HG03520 (cell line): ENCODE data around the gene IKBKG.
"Not testable (repeated sequence)": the region's sequence is repeated elsewhere in the genome, so short reads cannot be mapped to it uniquely, and the experiment has no call there.

Experiments
- ATAC-seq: cut with Tn5 transposase; IDR thresholded peaks from one replicate; pipeline ENCODE4 v1.9.1; 2021; ENCODE audit warnings: mild to moderate bottlenecking, moderate library complexity; ENCODE audit not compliant: unreplicated experiment

The IKBKG gene

DNA sequence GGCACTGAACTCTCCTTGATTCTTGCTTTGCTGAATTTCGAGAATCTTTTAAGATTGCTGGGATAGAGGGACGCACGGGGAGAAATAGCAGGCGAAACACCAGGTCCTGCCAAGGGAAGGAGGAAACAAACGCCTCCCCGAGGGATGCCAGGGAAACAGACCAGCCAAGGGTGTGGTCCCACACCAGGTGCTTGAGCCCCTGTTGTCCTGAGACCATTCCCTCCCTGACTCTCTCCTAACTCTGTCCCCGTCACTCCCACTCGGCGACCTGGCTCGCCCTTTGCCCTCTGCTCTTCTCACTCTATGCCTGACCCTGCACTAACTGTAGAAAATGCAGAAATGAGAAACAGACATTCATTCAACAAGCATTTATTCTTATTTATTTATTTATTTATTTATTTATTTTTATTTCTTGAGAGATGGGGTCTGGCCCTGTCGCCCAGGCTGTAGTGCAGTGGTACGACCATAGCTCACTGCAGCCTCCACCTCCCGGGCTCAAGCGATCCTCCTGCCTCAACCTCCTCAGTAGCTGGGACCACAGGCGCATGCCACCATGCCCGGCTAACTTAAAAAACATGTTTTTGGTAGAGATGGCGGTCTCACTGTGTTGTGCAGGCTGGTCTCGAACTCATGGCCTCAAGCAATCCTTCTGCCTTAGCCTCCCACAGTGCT is 55.5 kb downstream of the IKBKG start:
- ATAC-seq, result no peak

DNA sequence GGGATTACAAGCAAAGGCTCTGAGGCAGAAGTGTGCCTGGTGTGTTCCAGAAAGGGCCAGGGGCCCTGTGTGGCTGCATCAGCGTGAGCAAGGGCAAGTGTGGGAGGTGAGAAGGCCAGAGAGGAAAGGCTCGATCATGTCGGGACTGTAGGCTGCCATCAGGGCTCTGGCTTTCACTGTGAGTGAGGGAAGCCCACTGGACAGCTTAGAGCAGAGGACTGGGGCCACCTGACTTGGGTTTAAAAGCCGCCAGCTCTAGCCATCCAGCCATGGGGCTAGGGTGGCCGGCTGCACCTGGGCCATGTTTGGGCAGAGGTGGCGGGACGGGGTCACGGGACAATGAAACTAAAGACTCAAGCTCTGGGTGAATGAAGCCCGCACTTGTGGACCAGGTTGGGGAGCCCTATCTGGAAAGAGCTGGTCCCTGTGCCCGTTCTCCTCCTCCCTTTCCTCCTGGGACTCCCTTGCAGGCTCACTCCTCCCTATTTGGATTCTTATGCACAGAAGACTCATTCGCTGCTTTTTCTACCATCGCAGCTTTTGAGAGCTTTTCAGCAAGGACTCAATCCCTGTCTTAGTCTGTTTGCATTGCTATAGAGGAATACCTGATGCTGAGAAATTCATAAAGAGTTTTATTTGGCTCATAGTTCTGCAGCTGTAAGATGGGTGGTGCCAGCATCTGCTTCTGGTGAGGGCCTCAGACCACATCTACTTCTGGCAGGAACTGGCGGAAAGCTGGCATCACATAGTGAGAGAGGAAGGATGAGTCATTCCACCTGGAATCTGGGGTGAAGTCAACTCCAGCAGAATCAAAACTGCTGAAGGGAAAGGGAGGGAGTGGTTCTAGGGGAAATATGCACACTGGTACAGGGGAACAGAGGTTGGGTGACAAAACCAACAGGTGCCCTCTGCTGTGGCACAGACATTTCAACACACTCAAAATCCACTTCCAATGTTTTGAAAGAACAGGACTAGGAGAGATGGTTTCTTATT is 56.3 kb downstream of the IKBKG start:
- no peak for ATAC-seq

DNA sequence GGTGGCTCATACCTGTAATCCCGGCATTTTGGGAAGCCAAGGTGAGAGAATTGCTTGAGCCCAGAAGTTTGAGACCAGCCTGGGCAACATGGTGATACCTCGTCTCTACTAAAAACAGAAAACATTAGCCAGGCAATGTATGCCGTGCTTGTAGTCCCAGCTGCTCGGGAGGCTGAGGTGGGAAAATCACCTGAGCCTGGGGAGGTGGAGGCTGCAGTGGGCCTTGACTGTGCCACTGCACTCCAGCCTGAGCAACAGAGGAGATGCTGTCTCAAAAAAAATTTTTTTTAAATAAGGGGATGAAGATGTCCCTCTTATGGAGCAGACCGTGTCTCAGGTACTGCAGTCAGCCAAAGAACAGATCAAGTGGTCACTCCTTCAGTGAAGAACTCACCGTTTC is 58.1 kb downstream of the IKBKG start:
- ATAC-seq, result no peak

DNA sequence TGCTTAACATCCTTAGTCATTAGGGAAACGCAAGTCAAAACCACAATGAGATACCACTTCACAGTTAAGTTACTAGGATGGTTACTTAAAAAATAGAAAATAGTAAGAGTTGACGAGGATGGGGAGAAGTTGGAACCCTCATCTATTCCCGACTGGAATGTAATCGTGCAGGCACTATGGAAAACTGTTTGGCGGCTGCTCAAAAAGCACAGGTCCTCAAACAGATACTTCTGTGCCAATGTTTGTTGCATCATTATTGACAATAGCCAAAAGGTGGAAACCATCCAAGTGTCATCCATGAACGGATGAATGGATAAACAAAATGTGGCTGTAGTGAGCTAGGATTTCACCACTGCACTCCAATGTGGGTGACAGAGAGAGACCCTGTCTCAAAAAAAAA is 60.0 kb downstream of the IKBKG start:
- ATAC-seq, result no peak

DNA sequence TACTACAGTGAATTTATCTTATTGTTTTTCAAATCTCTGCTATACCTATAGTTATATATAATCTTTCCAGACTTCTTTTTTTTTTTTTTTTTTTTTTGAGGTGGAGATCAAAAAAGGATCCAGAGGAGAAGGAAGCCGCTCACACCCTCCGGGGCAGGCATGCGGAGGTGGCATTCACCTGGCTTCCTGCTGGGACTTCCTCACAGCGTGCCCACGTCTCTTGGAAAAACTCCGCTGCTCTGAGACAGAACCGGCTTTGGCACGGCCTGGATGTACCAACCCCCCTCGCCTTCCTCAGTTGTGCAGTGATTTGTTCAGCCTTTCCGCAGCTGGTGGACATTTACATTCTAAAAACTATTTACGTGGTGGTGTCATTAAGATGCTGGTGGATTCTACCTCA is 60.6 kb downstream of the IKBKG start:
- not testable (repeated sequence) for ATAC-seq

DNA sequence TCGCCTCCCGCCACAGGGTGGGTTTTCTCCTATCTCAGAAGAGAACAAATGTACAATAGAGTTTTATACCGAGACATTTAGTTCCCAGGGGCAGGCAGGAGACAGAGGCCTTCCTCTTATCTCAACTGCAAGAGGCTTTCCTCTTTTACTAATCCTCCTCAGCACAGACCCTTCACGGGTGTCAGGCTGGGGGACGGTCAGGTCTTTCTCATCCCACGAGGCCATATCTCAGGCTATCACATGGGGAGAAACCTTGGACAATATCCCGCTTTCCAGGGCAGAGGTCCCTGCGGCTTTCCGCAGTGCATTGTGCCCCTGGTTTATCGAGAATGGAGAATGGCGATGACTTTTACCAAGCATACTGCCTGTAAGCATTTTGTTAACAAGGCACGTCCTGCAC is 61.4 kb downstream of the IKBKG start:
- not testable (repeated sequence) for ATAC-seq

DNA sequence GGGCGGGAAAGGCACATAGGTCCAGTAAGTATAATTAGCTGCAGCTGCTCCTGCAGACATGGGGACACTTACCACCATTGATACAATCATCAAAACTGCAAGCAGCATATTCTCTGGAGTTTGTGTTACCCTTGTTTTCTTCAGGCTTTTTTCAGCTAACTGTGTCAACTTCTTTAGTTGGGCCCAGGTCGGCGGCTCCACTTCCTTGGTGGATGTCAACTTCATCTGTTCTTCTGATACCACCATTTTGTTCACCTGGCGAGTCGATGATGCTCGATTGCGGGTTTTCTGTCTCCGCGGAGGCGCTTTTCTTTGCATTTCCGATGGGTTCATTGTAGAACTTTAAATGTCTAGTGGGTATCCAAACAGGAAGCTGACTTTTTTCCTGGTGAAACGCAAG is 63.7 kb downstream of the IKBKG start:
- ATAC-seq, result not testable (repeated sequence)

DNA sequence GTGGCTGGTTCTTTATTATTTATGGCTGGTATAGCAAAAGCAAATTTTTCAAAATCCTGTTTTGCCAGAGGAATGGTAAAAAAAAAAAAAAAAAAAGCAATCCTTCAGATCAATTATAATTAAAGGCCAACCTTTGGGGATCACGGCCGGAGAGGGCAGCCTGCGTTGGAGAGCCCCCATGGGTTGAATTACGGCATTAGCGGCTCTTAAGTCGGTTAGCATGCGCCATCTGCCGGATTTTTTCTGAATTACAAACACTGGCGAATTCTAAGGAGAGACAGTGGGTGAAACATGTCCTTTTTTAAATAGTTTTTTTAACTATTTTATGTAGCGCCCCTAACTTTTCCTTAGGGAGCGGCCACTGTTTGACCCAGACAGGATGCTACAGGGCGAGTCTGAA is 66.2 kb downstream of the IKBKG start:
- not testable (repeated sequence) for ATAC-seq
